NT2/D1 (cell line): ENCODE results near the gene PTPN14.

ENCODE experiments used
- DNase-seq: peaks from one replicate; pipeline ENCODE4 v3.0.0-alpha.2; 2011; ENCODE audit warnings: low read depth, low spot score
- H3K27me3 ChIP-seq: 2 replicates; pipeline ENCODE4 v1.6.0; 2011; ENCODE audit warnings: mild to moderate bottlenecking; ENCODE audit not compliant: insufficient read length, insufficient read depth
- H3K36me3 ChIP-seq: 2 replicates; pipeline ENCODE4 v1.6.1; 2011; ENCODE audit warnings: mild to moderate bottlenecking, low read length, mixed read lengths; ENCODE audit not compliant: insufficient read depth, insufficient read length
- H3K4me1 ChIP-seq: 2 replicates; pipeline ENCODE4 v1.5.1; 2011; ENCODE audit not compliant: insufficient read depth, insufficient read length
- H3K4me3 ChIP-seq: 2 replicates; pipeline ENCODE4 v1.5.1; 2011; ENCODE audit warnings: low read depth; ENCODE audit not compliant: insufficient read length
- H3K9ac ChIP-seq: 2 replicates; pipeline ENCODE4 v1.6.0; 2011; ENCODE audit warnings: low read depth; ENCODE audit not compliant: insufficient read length
- H3K9me3 ChIP-seq: 2 replicates; pipeline ENCODE4 v1.5.1; 2011; ENCODE audit warnings: mild to moderate bottlenecking, low read length; ENCODE audit not compliant: insufficient read depth
- SUZ12 ChIP-seq: IDR thresholded peaks from 2 replicates; pipeline ENCODE4 v1.6.1; 2011; ENCODE audit not compliant: insufficient read length, insufficient read depth; ENCODE audit errors: extremely low read depth
- YY1 ChIP-seq: IDR thresholded peaks from 2 replicates; pipeline ENCODE4 v1.6.1; 2011; ENCODE audit not compliant: insufficient read length, insufficient read depth
- ZNF274 ChIP-seq: IDR thresholded peaks from 2 replicates; pipeline ENCODE4 v1.6.1; 2011; ENCODE audit warnings: mild to moderate bottlenecking, low read depth, low read length

Gene PTPN14

GRCh38 chr1:214354440-214355148 is 196.8 kb downstream of the PTPN14 start:
- Histone ChIP-seq H3K9ac (no peak overlapping the region), H3K4me3 (no peak overlapping the region), H3K4me1 (no peaks in the 10 kb centered on the region), H3K27me3 (no peaks in the 10 kb centered on the region), H3K36me3 (peaks cover 79% of the 10 kb centered on the region), H3K9me3 (no peaks in the 10 kb centered on the region)
- TF ChIP-seq YY1 (no peak), SUZ12 (no peak)
- DNase-seq = no peak

GRCh38 chr1:214352838-214353237 is 198.6 kb downstream of the PTPN14 start:
- no peaks in the 10 kb centered on the region for H3K4me1 ChIP-seq
- H3K36me3 ChIP-seq = peaks cover 74% of the 10 kb centered on the region
- DNase-seq = no peak
- H3K9ac ChIP-seq = no peak overlapping the region
- no peaks in the 10 kb centered on the region for H3K27me3 ChIP-seq
- TF ChIP-seq SUZ12 (no peak), YY1 (no peak), ZNF274 (no peak)
- no peak overlapping the region for H3K4me3 ChIP-seq
- H3K9me3 ChIP-seq = no peaks in the 10 kb centered on the region

GRCh38 chr1:214351551-214352277 is 199.7 kb downstream of the PTPN14 start:
- Histone ChIP-seq H3K36me3 (peaks cover 72% of the 10 kb centered on the region), H3K9me3 (no peaks in the 10 kb centered on the region), H3K27me3 (no peaks in the 10 kb centered on the region), H3K9ac (no peak overlapping the region), H3K4me1 (no peaks in the 10 kb centered on the region), H3K4me3 (no peak overlapping the region)
- TF ChIP-seq YY1 (no peak), ZNF274 (no peak), SUZ12 (no peak)
- DNase-seq = no peak

GRCh38 chr1:214349781-214350180 is 201.6 kb downstream of the PTPN14 start:
- Histone ChIP-seq H3K36me3 (peaks cover 63% of the 10 kb centered on the region), H3K4me1 (no peaks in the 10 kb centered on the region), H3K9ac (no peak overlapping the region), H3K9me3 (peaks cover 5% of the 10 kb centered on the region; the same call in 1 of the 2 replicates), H3K27me3 (no peaks in the 10 kb centered on the region), H3K4me3 (no peak overlapping the region)
- TF ChIP-seq SUZ12 (no peak), YY1 (no peak), ZNF274 (no peak)
- peak; percentile 39 for DNase-seq

GRCh38 chr1:214349008-214349407 is 202.4 kb downstream of the PTPN14 start:
- Histone ChIP-seq H3K4me1 (no peaks in the 10 kb centered on the region), H3K4me3 (no peak overlapping the region), H3K9me3 (peaks cover 5% of the 10 kb centered on the region; the same call in 1 of the 2 replicates), H3K36me3 (peaks cover 63% of the 10 kb centered on the region), H3K27me3 (no peaks in the 10 kb centered on the region), H3K9ac (no peak overlapping the region)
- no peak for DNase-seq
- no peak for TF ChIP-seq ZNF274
- TF ChIP-seq YY1 = no peak
- no peak for TF ChIP-seq SUZ12

- Histone ChIP-seq H3K9ac (no peak overlapping the region), H3K36me3 (peaks cover 39% of the 10 kb centered on the region), H3K27me3 (no peaks in the 10 kb centered on the region), H3K9me3 (peaks cover 5% of the 10 kb centered on the region; the same call in 1 of the 2 replicates), H3K4me1 (no peaks in the 10 kb centered on the region), H3K4me3 (no peak overlapping the region)
- TF ChIP-seq ZNF274 (no peak), SUZ12 (no peak), YY1 (no peak)
- DNase-seq = no peak
Measured at GRCh38 chr1:214344897-214345296, 206.5 kb downstream of the PTPN14 start.

GRCh38 chr1:214342525-214342924 is 208.9 kb downstream of the PTPN14 start:
- DNase-seq = no peak
- H3K9ac ChIP-seq = no peak overlapping the region
- peaks cover 5% of the 10 kb centered on the region; the same call in 1 of the 2 replicates for H3K9me3 ChIP-seq
- no peaks in the 10 kb centered on the region for H3K4me1 ChIP-seq
- H3K36me3 ChIP-seq = peaks cover 39% of the 10 kb centered on the region
- no peak for TF ChIP-seq SUZ12
- no peak for TF ChIP-seq ZNF274
- no peak for TF ChIP-seq YY1
- no peaks in the 10 kb centered on the region for H3K27me3 ChIP-seq
- H3K4me3 ChIP-seq = no peak overlapping the region
